ENCODE measurements around the gene KLK13. TPM values are rescaled to one million over a fixed set of nuclear protein-coding genes. Genes with fewer than 3 reads are reported as not detected.

KLK13 gene
- total RNA-seq, 2 donors from 2014 or later: 0.42 to 3.4 TPM

- Histone ChIP-seq H3K4me1 (ENCODE audit: control insufficient read depth, insufficient read depth, low read length) (no peaks in the 10 kb centered on the region), H3K4me3 (ENCODE audit: low read length) (no peak overlapping the region), H3K27ac (ENCODE audit: low read depth, low read length) (no peak overlapping the region), H3K9ac (ENCODE audit: extremely low read depth, low read length, poor library complexity, severe bottlenecking) (no peak overlapping the region), H3K9me3 (ENCODE audit: control insufficient read depth, low read length) (no peaks in the 10 kb centered on the region), H3K27me3 (ENCODE audit: control insufficient read depth, insufficient read depth, low read length, poor library complexity, severe bottlenecking) (no peaks in the 10 kb centered on the region), H3K36me3 (ENCODE audit: control insufficient read depth, insufficient read depth, low read length) (no peaks in the 10 kb centered on the region)
- Mint-ChIP-seq H3K27me3 (ENCODE audit: insufficient read depth) (peaks cover 21% of the 10 kb centered on the region), H3K4me1 (no peaks in the 10 kb centered on the region), H3K36me3 (ENCODE audit: low read depth) (no peaks in the 10 kb centered on the region), H3K27ac (no peak overlapping the region), H3K4me3 (no peak overlapping the region), H3K9me3 (no peaks in the 10 kb centered on the region)
- 89 to 90% methylated on average over 2 to 7 of the region's 7 CpGs for WGBS, 2 experiments (ENCODE audit: insufficient coverage in 1 of 2, insufficient read length in 1 of 2)
- TF ChIP-seq CTCF (conservative IDR thresholded peaks at IDR 0.05): no peak
- DNase-seq: no peak
These were observed 19.6 kb upstream of the KLK13 start for GRCh38 chr19:51084505-51084904.

- DNase-seq: no peak
- H3K4me1 Mint-ChIP-seq: no peaks in the 10 kb centered on the region
- H3K9me3 Mint-ChIP-seq: no peaks in the 10 kb centered on the region
- H3K27me3 Mint-ChIP-seq (ENCODE audit: insufficient read depth): peaks cover 20% of the 10 kb centered on the region
- Histone ChIP-seq H3K4me1 (ENCODE audit: control insufficient read depth, insufficient read depth, low read length) (no peaks in the 10 kb centered on the region), H3K27ac (ENCODE audit: low read depth, low read length) (no peak overlapping the region), H3K9me3 (ENCODE audit: control insufficient read depth, low read length) (no peaks in the 10 kb centered on the region), H3K27me3 (ENCODE audit: control insufficient read depth, insufficient read depth, low read length, poor library complexity, severe bottlenecking) (no peaks in the 10 kb centered on the region), H3K36me3 (ENCODE audit: control insufficient read depth, insufficient read depth, low read length) (no peaks in the 10 kb centered on the region), H3K9ac (ENCODE audit: extremely low read depth, low read length, poor library complexity, severe bottlenecking) (no peak overlapping the region), H3K4me3 (ENCODE audit: low read length) (no peak overlapping the region)
- no peaks in the 10 kb centered on the region for H3K36me3 Mint-ChIP-seq (ENCODE audit: low read depth)
- 89 to 92% methylated on average over 6 to 11 of the region's 14 CpGs for WGBS, 2 experiments (ENCODE audit: insufficient coverage in 1 of 2, insufficient read length in 1 of 2)
- H3K27ac Mint-ChIP-seq: no peak overlapping the region
- no peak for TF ChIP-seq CTCF (conservative IDR thresholded peaks at IDR 0.05)
- no peak overlapping the region for H3K4me3 Mint-ChIP-seq
These were observed 18.9 kb upstream of the KLK13 start for GRCh38 chr19:51083783-51084182.

GRCh38 chr19:51083181-51083580 lies 18.3 kb upstream of the KLK13 start:
- Histone ChIP-seq H3K36me3 (ENCODE audit: control insufficient read depth, insufficient read depth, low read length) (no peaks in the 10 kb centered on the region), H3K27ac (ENCODE audit: low read depth, low read length) (no peak overlapping the region), H3K27me3 (ENCODE audit: control insufficient read depth, insufficient read depth, low read length, poor library complexity, severe bottlenecking) (no peaks in the 10 kb centered on the region), H3K4me1 (ENCODE audit: control insufficient read depth, insufficient read depth, low read length) (no peaks in the 10 kb centered on the region), H3K4me3 (ENCODE audit: low read length) (no peak overlapping the region), H3K9ac (ENCODE audit: extremely low read depth, low read length, poor library complexity, severe bottlenecking) (no peak overlapping the region), H3K9me3 (ENCODE audit: control insufficient read depth, low read length) (no peaks in the 10 kb centered on the region)
- TF ChIP-seq CTCF (conservative IDR thresholded peaks at IDR 0.05): no peak
- Mint-ChIP-seq H3K27me3 (ENCODE audit: insufficient read depth) (peaks cover 20% of the 10 kb centered on the region), H3K27ac (no peak overlapping the region), H3K4me1 (no peaks in the 10 kb centered on the region), H3K36me3 (ENCODE audit: low read depth) (no peaks in the 10 kb centered on the region), H3K4me3 (no peak overlapping the region), H3K9me3 (no peaks in the 10 kb centered on the region)
- 83 to 84% methylated on average over 4 of the region's 4 CpGs for WGBS, 2 experiments (ENCODE audit: insufficient coverage in 1 of 2, insufficient read length in 1 of 2)
- no peak for DNase-seq
